ENCODE data around the gene FIS1.
"Not testable (repeated sequence)": the region's sequence is repeated elsewhere in the genome, so short reads cannot be mapped to it uniquely, and the experiment has no call there.

FIS1 gene

GRCh38 chr7:101244375-101245146 is at the start of gene FIS1:
TSS of gene FIS1 (minus strand) at chr7:101245081. CDS start at chr7:101245004, 77 bp downstream.
- peak; percentile 89 to 92 for DNase-seq (ENCODE audit: extremely low read depth in 1 of 2, low read depth in 1 of 2)

GRCh38 chr7:101294039-101294831 is 49.4 kb upstream of the FIS1 start:
- DNase-seq (ENCODE audit: extremely low read depth in 1 of 2, low read depth in 1 of 2): no peak

GRCh38 chr7:101293069-101294021 is 48.5 kb upstream of the FIS1 start:
- DNase-seq (ENCODE audit: extremely low read depth in 1 of 2, low read depth in 1 of 2): not testable (repeated sequence)

GRCh38 chr7:101292566-101292965 is 47.7 kb upstream of the FIS1 start:
- DNase-seq (ENCODE audit: extremely low read depth in 1 of 2, low read depth in 1 of 2): not testable (repeated sequence)

GRCh38 chr7:101290186-101291037 is 45.5 kb upstream of the FIS1 start:
- peak; percentile 26 to 36 for DNase-seq (ENCODE audit: extremely low read depth in 1 of 2, low read depth in 1 of 2)

- DNase-seq (ENCODE audit: extremely low read depth in 1 of 2, low read depth in 1 of 2): not testable (repeated sequence)
These were observed 44.8 kb upstream of the FIS1 start for GRCh38 chr7:101289687-101290086.

GRCh38 chr7:101288439-101288838 is 43.6 kb upstream of the FIS1 start:
- no peak for DNase-seq (ENCODE audit: extremely low read depth in 1 of 2, low read depth in 1 of 2)

- no peak for DNase-seq (ENCODE audit: extremely low read depth in 1 of 2, low read depth in 1 of 2)
These were observed 42.2 kb upstream of the FIS1 start for GRCh38 chr7:101287032-101287431.

- DNase-seq (ENCODE audit: extremely low read depth in 1 of 2, low read depth in 1 of 2): not testable (repeated sequence)
These were observed 41.0 kb upstream of the FIS1 start for GRCh38 chr7:101285880-101286279.

GRCh38 chr7:101285171-101285570 is 40.3 kb upstream of the FIS1 start:
- DNase-seq (ENCODE audit: extremely low read depth in 1 of 2, low read depth in 1 of 2): no peak

- DNase-seq (ENCODE audit: extremely low read depth in 1 of 2, low read depth in 1 of 2): not testable (repeated sequence)
These were observed 36.0 kb upstream of the FIS1 start for GRCh38 chr7:101280912-101281311.

- no peak for DNase-seq (ENCODE audit: extremely low read depth in 1 of 2, low read depth in 1 of 2)
These were observed 33.8 kb upstream of the FIS1 start for GRCh38 chr7:101278461-101279292.

GRCh38 chr7:101277155-101277554 is 32.3 kb upstream of the FIS1 start:
- no peak for DNase-seq (ENCODE audit: extremely low read depth in 1 of 2, low read depth in 1 of 2)

- DNase-seq (ENCODE audit: extremely low read depth in 1 of 2, low read depth in 1 of 2): no peak
These were observed 28.3 kb upstream of the FIS1 start for GRCh38 chr7:101273206-101273605.

GRCh38 chr7:101271021-101271420 is 26.1 kb upstream of the FIS1 start:
- no peak for DNase-seq (ENCODE audit: extremely low read depth in 1 of 2, low read depth in 1 of 2)

GRCh38 chr7:101269664-101270063 is 24.8 kb upstream of the FIS1 start:
- no peak for DNase-seq (ENCODE audit: extremely low read depth in 1 of 2, low read depth in 1 of 2)

GRCh38 chr7:101265622-101266516 is 21.0 kb upstream of the FIS1 start:
- no peak for DNase-seq (ENCODE audit: extremely low read depth in 1 of 2, low read depth in 1 of 2)

GRCh38 chr7:101264102-101264706 is 19.3 kb upstream of the FIS1 start:
- not testable (repeated sequence) for DNase-seq (ENCODE audit: extremely low read depth in 1 of 2, low read depth in 1 of 2)

Measured in stimulated activated CD8-positive, alpha-beta memory T cell treated with anti-CD3 and anti-CD28 coated beads, Interleukin-7, amount 100 ng/mL, for 48 hours (primary cell).